ENCODE measurements around the gene LORICRIN. TPM values are rescaled to one million over a fixed set of nuclear protein-coding genes. Genes with fewer than 3 reads are reported as not detected.

LORICRIN gene
- polyA plus RNA-seq, 2 of the 4 experiments (the other 2 are of a cell fraction): not detected

DNA sequence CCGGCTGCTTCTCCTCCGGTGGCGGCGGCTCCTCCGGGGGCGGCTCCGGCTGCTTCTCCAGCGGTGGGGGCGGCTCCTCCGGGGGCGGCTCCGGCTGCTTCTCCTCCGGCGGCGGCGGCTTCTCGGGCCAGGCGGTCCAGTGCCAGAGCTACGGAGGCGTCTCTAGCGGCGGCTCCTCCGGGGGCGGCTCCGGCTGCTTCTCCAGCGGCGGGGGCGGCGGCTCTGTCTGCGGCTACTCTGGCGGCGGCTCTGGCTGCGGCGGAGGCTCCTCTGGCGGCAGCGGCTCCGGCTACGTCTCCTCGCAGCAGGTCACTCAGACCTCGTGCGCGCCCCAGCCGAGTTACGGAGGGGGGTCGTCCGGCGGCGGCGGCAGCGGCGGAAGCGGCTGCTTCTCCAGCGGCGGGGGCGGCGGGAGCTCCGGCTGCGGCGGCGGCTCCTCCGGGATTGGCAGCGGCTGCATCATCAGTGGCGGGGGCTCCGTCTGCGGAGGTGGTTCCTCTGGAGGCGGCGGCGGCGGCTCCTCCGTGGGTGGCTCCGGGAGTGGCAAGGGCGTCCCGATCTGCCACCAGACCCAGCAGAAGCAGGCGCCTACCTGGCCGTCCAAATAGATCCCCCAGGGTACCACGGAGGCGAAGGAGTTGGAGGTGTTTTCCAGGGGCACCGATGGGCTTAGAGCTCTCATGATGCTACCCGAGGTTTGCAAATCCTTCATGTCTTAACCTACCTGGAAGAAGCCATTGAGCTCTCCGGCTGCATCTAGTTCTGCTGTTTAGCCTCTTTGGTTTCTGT, 2.0 kb downstream of the LORICRIN start:
- Histone ChIP-seq H3K9me3 (0 out of 3 replicates have a peak, but pooled peaks cover 6% of the 10 kb centered on the region), H3K4me3 (peak overlapping the region; percentile 45), H3K4me2 (peak overlapping the region; percentile 85), H3K27ac (peak overlapping the region in 1 of 2 experiments; percentile 44; a peak in 2 of 6 replicates), H3K4me1 (no peaks in the 10 kb centered on the region)
- WGBS (ENCODE audit: missing lambda C conversion rate): 4% methylated on average over 28 of the region's 80 CpGs
- ATAC-seq (peak; percentile 58 to 75; a peak in 5 of 6 replicates), FAIRE-seq (no peak), DNase-seq (ENCODE audit: low read depth in 1 of 2, low spot score in 1 of 2) (no peak)
- TF ChIP-seq CBX2 (IDR thresholded peaks at IDR 0.05; ENCODE audit: borderline replicate concordance, low read depth) (no peak), HOXB13 (CRISPR knock-in tag; IDR thresholded peaks at IDR 0.05; ENCODE audit: low read depth) (no peak), HOXB5 (CRISPR knock-in tag; IDR thresholded peaks at IDR 0.05) (no peak), RAD21 (conservative IDR thresholded peaks at IDR 0.05 in 1 of 2, IDR thresholded peaks at IDR 0.05 in 1 of 2) (no peak), HDAC2 (IDR thresholded peaks at IDR 0.05) (no peak)
- TF ChIP-seq, protein P1, sequence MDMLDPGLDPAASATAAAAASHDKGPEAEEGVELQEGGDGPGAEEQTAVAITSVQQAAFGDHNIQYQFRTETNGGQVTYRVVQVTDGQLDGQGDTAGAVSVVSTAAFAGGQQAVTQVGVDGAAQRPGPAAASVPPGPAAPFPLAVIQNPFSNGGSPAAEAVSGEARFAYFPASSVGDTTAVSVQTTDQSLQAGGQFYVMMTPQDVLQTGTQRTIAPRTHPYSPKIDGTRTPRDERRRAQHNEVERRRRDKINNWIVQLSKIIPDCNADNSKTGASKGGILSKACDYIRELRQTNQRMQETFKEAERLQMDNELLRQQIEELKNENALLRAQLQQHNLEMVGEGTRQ (IDR thresholded peaks at IDR 0.05): no peak
- TF ChIP-seq, protein P2, sequence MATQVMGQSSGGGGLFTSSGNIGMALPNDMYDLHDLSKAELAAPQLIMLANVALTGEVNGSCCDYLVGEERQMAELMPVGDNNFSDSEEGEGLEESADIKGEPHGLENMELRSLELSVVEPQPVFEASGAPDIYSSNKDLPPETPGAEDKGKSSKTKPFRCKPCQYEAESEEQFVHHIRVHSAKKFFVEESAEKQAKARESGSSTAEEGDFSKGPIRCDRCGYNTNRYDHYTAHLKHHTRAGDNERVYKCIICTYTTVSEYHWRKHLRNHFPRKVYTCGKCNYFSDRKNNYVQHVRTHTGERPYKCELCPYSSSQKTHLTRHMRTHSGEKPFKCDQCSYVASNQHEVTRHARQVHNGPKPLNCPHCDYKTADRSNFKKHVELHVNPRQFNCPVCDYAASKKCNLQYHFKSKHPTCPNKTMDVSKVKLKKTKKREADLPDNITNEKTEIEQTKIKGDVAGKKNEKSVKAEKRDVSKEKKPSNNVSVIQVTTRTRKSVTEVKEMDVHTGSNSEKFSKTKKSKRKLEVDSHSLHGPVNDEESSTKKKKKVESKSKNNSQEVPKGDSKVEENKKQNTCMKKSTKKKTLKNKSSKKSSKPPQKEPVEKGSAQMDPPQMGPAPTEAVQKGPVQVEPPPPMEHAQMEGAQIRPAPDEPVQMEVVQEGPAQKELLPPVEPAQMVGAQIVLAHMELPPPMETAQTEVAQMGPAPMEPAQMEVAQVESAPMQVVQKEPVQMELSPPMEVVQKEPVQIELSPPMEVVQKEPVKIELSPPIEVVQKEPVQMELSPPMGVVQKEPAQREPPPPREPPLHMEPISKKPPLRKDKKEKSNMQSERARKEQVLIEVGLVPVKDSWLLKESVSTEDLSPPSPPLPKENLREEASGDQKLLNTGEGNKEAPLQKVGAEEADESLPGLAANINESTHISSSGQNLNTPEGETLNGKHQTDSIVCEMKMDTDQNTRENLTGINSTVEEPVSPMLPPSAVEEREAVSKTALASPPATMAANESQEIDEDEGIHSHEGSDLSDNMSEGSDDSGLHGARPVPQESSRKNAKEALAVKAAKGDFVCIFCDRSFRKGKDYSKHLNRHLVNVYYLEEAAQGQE (IDR thresholded peaks at IDR 0.05): no peak
- TF ChIP-seq, protein P3, sequence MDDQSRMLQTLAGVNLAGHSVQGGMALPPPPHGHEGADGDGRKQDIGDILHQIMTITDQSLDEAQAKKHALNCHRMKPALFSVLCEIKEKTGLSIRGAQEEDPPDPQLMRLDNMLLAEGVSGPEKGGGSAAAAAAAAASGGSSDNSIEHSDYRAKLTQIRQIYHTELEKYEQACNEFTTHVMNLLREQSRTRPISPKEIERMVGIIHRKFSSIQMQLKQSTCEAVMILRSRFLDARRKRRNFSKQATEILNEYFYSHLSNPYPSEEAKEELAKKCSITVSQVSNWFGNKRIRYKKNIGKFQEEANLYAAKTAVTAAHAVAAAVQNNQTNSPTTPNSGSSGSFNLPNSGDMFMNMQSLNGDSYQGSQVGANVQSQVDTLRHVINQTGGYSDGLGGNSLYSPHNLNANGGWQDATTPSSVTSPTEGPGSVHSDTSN (IDR thresholded peaks at IDR 0.05): no peak
- ChIA-PET POLR2A (no interaction called here), CTCF (interaction anchor here (0.6 to 1.6 kb wide), 2 partner anchors 335 to 520 kb away, joined by 3 read pairs; no protein-coding TSS in a partner anchor)

DNA sequence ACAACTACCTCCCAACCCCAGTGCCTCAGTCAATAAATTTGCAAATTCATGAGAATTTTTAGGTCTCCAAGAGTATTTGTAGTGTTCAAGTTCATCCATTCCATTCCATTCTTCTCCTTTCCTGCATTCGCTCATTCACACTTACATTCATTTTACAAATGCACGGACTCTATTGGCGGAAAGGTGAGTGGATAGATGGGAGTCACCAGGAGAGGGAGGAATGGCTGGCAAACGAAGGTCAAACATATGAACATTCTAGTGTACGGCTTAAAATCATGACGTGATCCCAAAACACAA, 2.5 kb downstream of the LORICRIN start:
- H3K4me1 ChIP-seq: no peaks in the 10 kb centered on the region
- 0 out of 3 replicates have a peak, but pooled peaks cover 6% of the 10 kb centered on the region for H3K9me3 ChIP-seq
- H3K4me2 ChIP-seq: peak overlapping the region; percentile 85
- H3K4me3 ChIP-seq: peak overlapping the region; percentile 45
- no peak overlapping the region for H3K27ac ChIP-seq
- DNase-seq (ENCODE audit: low read depth in 1 of 2, low spot score in 1 of 2) (no peak), ATAC-seq (no peak), FAIRE-seq (no peak)
- no peak for TF ChIP-seq HOXA7 (CRISPR knock-in tag; IDR thresholded peaks at IDR 0.05)
- TF ChIP-seq RNF2 (IDR thresholded peaks at IDR 0.05; ENCODE audit: borderline replicate concordance, low read depth): 0 out of 2 replicates have a peak, but pooled peaks have one; percentile 0
- POLR2A ChIA-PET: no interaction called here
- WGBS (ENCODE audit: missing lambda C conversion rate): 81% methylated on average over 6 of the region's 6 CpGs
- CTCF ChIA-PET: interaction anchor here (0.6 to 1.6 kb wide), 2 partner anchors 336 to 521 kb away, joined by 3 read pairs; no protein-coding TSS in a partner anchor

DNA sequence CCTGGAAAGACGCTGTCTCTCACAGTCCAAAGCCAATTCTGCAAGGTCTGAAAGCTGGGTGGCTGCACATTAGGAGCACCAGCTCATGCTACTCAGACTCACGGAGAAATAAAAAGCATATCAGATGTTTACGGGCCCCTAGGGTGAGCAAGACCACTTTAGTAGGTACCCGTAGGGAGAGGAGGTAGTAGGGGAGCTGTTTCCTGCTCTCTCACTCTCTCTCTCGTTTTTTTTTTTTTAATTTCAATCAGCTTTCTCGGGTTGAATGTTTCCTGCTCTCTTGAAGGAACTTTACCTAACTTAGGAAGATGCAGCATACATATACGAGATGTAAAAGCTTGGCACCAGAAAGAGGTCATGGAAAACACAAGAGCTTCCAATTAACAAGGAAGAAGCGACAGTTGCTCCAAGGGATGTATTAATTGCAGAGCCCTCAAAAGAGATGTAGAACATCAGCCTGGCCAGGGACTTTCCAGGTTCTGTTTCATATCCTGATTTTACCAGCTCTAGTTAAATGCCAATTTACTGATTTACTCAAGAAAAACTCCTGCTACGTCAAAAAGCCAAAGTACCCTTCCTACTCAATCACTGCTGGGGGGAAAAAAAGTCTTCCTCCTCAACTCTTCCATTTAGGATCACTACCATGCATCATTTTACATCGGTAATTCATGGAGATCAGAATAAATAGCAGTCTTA, 3.1 kb downstream of the LORICRIN start:
- 13% methylated on average over 10 of the region's 10 CpGs for WGBS (ENCODE audit: missing lambda C conversion rate)
- Histone ChIP-seq H3K4me3 (no peak overlapping the region), H3K9me3 (0 out of 3 replicates have a peak, but pooled peaks cover 6% of the 10 kb centered on the region), H3K4me1 (no peaks in the 10 kb centered on the region), H3K27ac (no peak overlapping the region), H3K4me2 (no peak overlapping the region; the same call in 2 of the 3 replicates)
- FAIRE-seq (no peak), DNase-seq (ENCODE audit: low read depth in 1 of 2, low spot score in 1 of 2) (no peak), ATAC-seq (no peak; a peak in 1 of 6 replicates)
- TF ChIP-seq, protein P2 (IDR thresholded peaks at IDR 0.05): no peak
- TF ChIP-seq RARB (CRISPR knock-in tag; IDR thresholded peaks at IDR 0.05) (no peak), MYC (IDR thresholded peaks at IDR 0.05; ENCODE audit: borderline replicate concordance, low read length) (no peak), TP53 (CRISPR knock-in tag; IDR thresholded peaks at IDR 0.05) (no peak), RCOR1 (IDR thresholded peaks at IDR 0.05; ENCODE audit: low read depth, low read length) (no peak), RNF2 (IDR thresholded peaks at IDR 0.05; ENCODE audit: borderline replicate concordance, low read depth) (0 out of 2 replicates have a peak, but pooled peaks have one; percentile 28), HEYL (CRISPR knock-in tag; IDR thresholded peaks at IDR 0.05) (no peak)
- TF ChIP-seq, protein P4, sequence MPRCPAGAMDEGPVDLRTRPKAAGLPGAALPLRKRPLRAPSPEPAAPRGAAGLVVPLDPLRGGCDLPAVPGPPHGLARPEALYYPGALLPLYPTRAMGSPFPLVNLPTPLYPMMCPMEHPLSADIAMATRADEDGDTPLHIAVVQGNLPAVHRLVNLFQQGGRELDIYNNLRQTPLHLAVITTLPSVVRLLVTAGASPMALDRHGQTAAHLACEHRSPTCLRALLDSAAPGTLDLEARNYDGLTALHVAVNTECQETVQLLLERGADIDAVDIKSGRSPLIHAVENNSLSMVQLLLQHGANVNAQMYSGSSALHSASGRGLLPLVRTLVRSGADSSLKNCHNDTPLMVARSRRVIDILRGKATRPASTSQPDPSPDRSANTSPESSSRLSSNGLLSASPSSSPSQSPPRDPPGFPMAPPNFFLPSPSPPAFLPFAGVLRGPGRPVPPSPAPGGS (IDR thresholded peaks at IDR 0.05): no peak
- ChIA-PET POLR2A (no interaction called here), CTCF (interaction anchor here (0.6 to 1.6 kb wide), 2 partner anchors 336 to 1312 kb away, joined by 3 read pairs; no protein-coding TSS in a partner anchor)

All from A549 (cell line).